GM19025 (cell line): ENCODE measurements around the gene CTH.
"Not testable (repeated sequence)": the region's sequence is repeated elsewhere in the genome, so short reads cannot be mapped to it uniquely, and the experiment has no call there.

Experiments used
- ATAC-seq: cut with Tn5 transposase; IDR thresholded peaks from one replicate; pipeline ENCODE4 v1.9.1; 2021; ENCODE audit warnings: mild to moderate bottlenecking, low read depth, moderate library complexity; ENCODE audit not compliant: unreplicated experiment

Gene CTH

GRCh38 chr1:70449049-70449448 is 38.0 kb downstream of the CTH start:
- no peak for ATAC-seq

- peak; percentile 49 for ATAC-seq
Measured at GRCh38 chr1:70452164-70452939, 41.3 kb downstream of the CTH start.

GRCh38 chr1:70455291-70455690 is 44.2 kb downstream of the CTH start:
- no peak for ATAC-seq

GRCh38 chr1:70458131-70458530 is 47.1 kb downstream of the CTH start:
- no peak for ATAC-seq

GRCh38 chr1:70459496-70460225 is 48.6 kb downstream of the CTH start:
- no peak for ATAC-seq

GRCh38 chr1:70460740-70461713 is 50.0 kb downstream of the CTH start:
- not testable (repeated sequence) for ATAC-seq

- no peak for ATAC-seq
Measured at GRCh38 chr1:70462611-70463010, 51.5 kb downstream of the CTH start.

GRCh38 chr1:70465911-70466310 is 54.8 kb downstream of the CTH start:
- ATAC-seq, result no peak

GRCh38 chr1:70467531-70467930 is 56.5 kb downstream of the CTH start:
- no peak for ATAC-seq

GRCh38 chr1:70468180-70468579 is 57.1 kb downstream of the CTH start:
- no peak for ATAC-seq

GRCh38 chr1:70469184-70469583 is 58.1 kb downstream of the CTH start:
- not testable (repeated sequence) for ATAC-seq

GRCh38 chr1:70475023-70475422 is 64.0 kb downstream of the CTH start:
- no peak for ATAC-seq

- ATAC-seq, result no peak
Measured at GRCh38 chr1:70477090-70477489, 66.0 kb downstream of the CTH start.

GRCh38 chr1:70477905-70478304 is 66.8 kb downstream of the CTH start:
- not testable (repeated sequence) for ATAC-seq

- ATAC-seq, result no peak
Measured at GRCh38 chr1:70483342-70483741, 72.3 kb downstream of the CTH start.

GRCh38 chr1:70485624-70486023 is 74.6 kb downstream of the CTH start:
- ATAC-seq, result no peak

- ATAC-seq, result no peak
Measured at GRCh38 chr1:70486676-70487458, 75.8 kb downstream of the CTH start.

GRCh38 chr1:70487459-70487815 is 76.4 kb downstream of the CTH start:
- ATAC-seq, result no peak

GRCh38 chr1:70487910-70488665 is 77.0 kb downstream of the CTH start:
- no peak for ATAC-seq
